ENCODE data around the gene DHRS2.

- TF ChIP-seq CTCF (IDR thresholded peaks at IDR 0.05): no peak
- TF ChIP-seq POLR2A (IDR thresholded peaks at IDR 0.05): no peak
These were observed 3.6 kb upstream of the DHRS2 start for GRCh38 chr14:23632461-23633159.
